ENCODE results near the gene HHIPL1.

Gene HHIPL1

GRCh38 chr14:99724196-99724891, 79.4 kb downstream of the HHIPL1 start:
- no peak for TF ChIP-seq CTCF (IDR thresholded peaks at IDR 0.05)

- TF ChIP-seq CTCF (IDR thresholded peaks at IDR 0.05) = no peak
These were observed 80.2 kb downstream of the HHIPL1 start for GRCh38 chr14:99724939-99725773.

- no peak for TF ChIP-seq CTCF (IDR thresholded peaks at IDR 0.05)
These were observed 81.0 kb downstream of the HHIPL1 start for GRCh38 chr14:99725774-99726537.

- TF ChIP-seq CTCF (IDR thresholded peaks at IDR 0.05) = no peak
These were observed 81.7 kb downstream of the HHIPL1 start for GRCh38 chr14:99726538-99727095.

- TF ChIP-seq CTCF (IDR thresholded peaks at IDR 0.05) = no peak
These were observed 82.4 kb downstream of the HHIPL1 start for GRCh38 chr14:99727096-99727870.

- TF ChIP-seq CTCF (IDR thresholded peaks at IDR 0.05) = no peak
These were observed 83.4 kb downstream of the HHIPL1 start for GRCh38 chr14:99728231-99728920.
